Subcutaneous adipose tissue (tissue), 4 donors: ENCODE data around the gene PLXNA4. TPM values are rescaled to one million over a fixed set of nuclear protein-coding genes. Genes with fewer than 3 reads are reported as not detected.

Experiments used
- CTCF ChIP-seq: fragments of 450-650 bp; IDR thresholded peaks from one replicate; pipeline ENCODE4 v1.5.1; 2016; ENCODE audit warnings: low read depth, mild to moderate bottlenecking, control low read depth, antibody characterized with exemption, moderate library complexity
- total RNA-seq, 4 donors: library from RNA; depleted of rRNA; stranded (reverse); fragments of >200 nt; gene quantifications; one replicate each; pipeline ENCODE4 v1.1.0, GENCODE V29; 2016

Gene PLXNA4
- total RNA-seq, 4 donors from 2014 or later: 30.2 to 112 (median 54.6) TPM

GRCh38 chr7:132404261-132404660 is 172.0 kb downstream of the PLXNA4 start:
- no peak for TF ChIP-seq CTCF

- no peak for TF ChIP-seq CTCF
Observed at GRCh38 chr7:132403465-132404110, 172.7 kb downstream of the PLXNA4 start.

GRCh38 chr7:132402751-132403245 is 173.5 kb downstream of the PLXNA4 start:
- TF ChIP-seq CTCF: no peak

- TF ChIP-seq CTCF: no peak
Observed at GRCh38 chr7:132402096-132402495, 174.2 kb downstream of the PLXNA4 start.

GRCh38 chr7:132400561-132401142 is 175.6 kb downstream of the PLXNA4 start:
- no peak for TF ChIP-seq CTCF

GRCh38 chr7:132399367-132399766 is 176.9 kb downstream of the PLXNA4 start:
- no peak for TF ChIP-seq CTCF

GRCh38 chr7:132398253-132398925 is 177.9 kb downstream of the PLXNA4 start:
- TF ChIP-seq CTCF: no peak
